IPS DF 19.7 (cell line): ENCODE results near the gene SDC3.
A peak's percentile ranks its signal among the peaks of the same experiment; 100 is the strongest.

ENCODE experiments used
- DNase-seq: peaks from one replicate; pipeline ENCODE4 v3.0.0-alpha.2; 2013; ENCODE audit warnings: low read depth, low spot score

SDC3 gene

GRCh38 chr1:30853350-30853749 lies 55.2 kb downstream of the SDC3 start:
- DNase-seq: peak; percentile 28

GRCh38 chr1:30852026-30852425 lies 56.5 kb downstream of the SDC3 start:
- DNase-seq: no peak

- DNase-seq: no peak
Measured at GRCh38 chr1:30851286-30851685, 57.3 kb downstream of the SDC3 start.

- no peak for DNase-seq
Measured at GRCh38 chr1:30850607-30851006, 58.0 kb downstream of the SDC3 start.

- no peak for DNase-seq
Measured at GRCh38 chr1:30848130-30848529, 60.4 kb downstream of the SDC3 start.

GRCh38 chr1:30847358-30847972 lies 61.1 kb downstream of the SDC3 start:
- no peak for DNase-seq

GRCh38 chr1:30846587-30846986 lies 62.0 kb downstream of the SDC3 start:
- DNase-seq: no peak

GRCh38 chr1:30845904-30846290 lies 62.7 kb downstream of the SDC3 start:
- no peak for DNase-seq

GRCh38 chr1:30845237-30845903 lies 63.2 kb downstream of the SDC3 start:
- DNase-seq: no peak

- no peak for DNase-seq
Measured at GRCh38 chr1:30844631-30845030, 63.9 kb downstream of the SDC3 start.

- DNase-seq: no peak
Measured at GRCh38 chr1:30842697-30843354, 65.7 kb downstream of the SDC3 start.

- DNase-seq: no peak
Measured at GRCh38 chr1:30840904-30841598, 67.5 kb downstream of the SDC3 start.

- no peak for DNase-seq
Measured at GRCh38 chr1:30839827-30840359, 68.7 kb downstream of the SDC3 start.

- DNase-seq: no peak
Measured at GRCh38 chr1:30838996-30839395, 69.6 kb downstream of the SDC3 start.

GRCh38 chr1:30837653-30838052 lies 70.9 kb downstream of the SDC3 start:
- no peak for DNase-seq

GRCh38 chr1:30834253-30834652 lies 74.3 kb downstream of the SDC3 start:
- no peak for DNase-seq

GRCh38 chr1:30830537-30830936 lies 78.0 kb downstream of the SDC3 start:
- no peak for DNase-seq

GRCh38 chr1:30829889-30830288 lies 78.7 kb downstream of the SDC3 start:
- DNase-seq: no peak

- DNase-seq: no peak
Measured at GRCh38 chr1:30824736-30825429, 83.7 kb downstream of the SDC3 start.

GRCh38 chr1:30823969-30824735 lies 84.4 kb downstream of the SDC3 start:
- DNase-seq: peak; percentile 83

GRCh38 chr1:30823627-30823968 lies 85.0 kb downstream of the SDC3 start:
- no peak for DNase-seq
